GM12892 (cell line): ENCODE results near the gene PLSCR1.

Experiments
- POLR2A ChIP-seq: IDR thresholded peaks from 2 replicates; pipeline ENCODE4 v1.6.1; 2011; ENCODE audit warnings: low read depth, low read length, control low read depth
- POLR2AphosphoS5 ChIP-seq: IDR thresholded peaks from 2 replicates; pipeline ENCODE4 v1.6.1; 2011; ENCODE audit warnings: low read depth, low read length, control low read depth

- TF ChIP-seq POLR2A (no peak), POLR2AphosphoS5 (no peak)
These were observed 4.2 kb downstream of the PLSCR1 start for GRCh38 chr3:146540236-146540635.
